Stimulated activated CD8-positive, alpha-beta memory T cell treated with anti-CD3 and anti-CD28 coated beads, Interleukin-12 subunit alpha, Interleukin-12 subunit beta, amount 100 ng/mL, for 24 hours (primary cell): ENCODE measurements around the gene ERGIC3.
"Not testable (repeated sequence)": the region's sequence is repeated elsewhere in the genome, so short reads cannot be mapped to it uniquely, and the experiment has no call there.

Experiments
- DNase-seq: peaks from one replicate; pipeline ENCODE4 v3.0.0-alpha.2; 2020; ENCODE audit errors: extremely low read depth

The ERGIC3 gene

DNA sequence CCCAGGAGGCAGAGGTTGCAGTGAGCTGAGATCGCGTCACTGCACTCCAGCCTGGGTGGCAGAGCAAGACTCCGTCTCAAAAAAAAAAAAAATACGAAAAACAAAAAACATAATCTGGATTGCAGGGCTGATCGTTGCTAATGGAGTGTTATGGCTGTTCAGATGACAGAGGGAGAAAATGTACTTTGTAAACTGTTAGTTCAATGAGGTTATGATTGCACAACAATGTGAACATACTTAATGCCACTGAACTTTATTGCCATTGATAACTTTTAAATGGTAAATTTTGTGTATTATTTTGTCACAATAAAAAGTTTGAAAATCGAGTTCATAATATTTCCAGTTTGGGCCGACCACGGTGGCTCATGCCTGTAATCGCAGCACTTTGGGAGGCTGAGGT, 22.9 kb upstream of the ERGIC3 start:
- DNase-seq, result no peak

- no peak for DNase-seq
These were observed 18.5 kb upstream of the ERGIC3 start for GRCh38 chr20:35523298-35523888.

DNA sequence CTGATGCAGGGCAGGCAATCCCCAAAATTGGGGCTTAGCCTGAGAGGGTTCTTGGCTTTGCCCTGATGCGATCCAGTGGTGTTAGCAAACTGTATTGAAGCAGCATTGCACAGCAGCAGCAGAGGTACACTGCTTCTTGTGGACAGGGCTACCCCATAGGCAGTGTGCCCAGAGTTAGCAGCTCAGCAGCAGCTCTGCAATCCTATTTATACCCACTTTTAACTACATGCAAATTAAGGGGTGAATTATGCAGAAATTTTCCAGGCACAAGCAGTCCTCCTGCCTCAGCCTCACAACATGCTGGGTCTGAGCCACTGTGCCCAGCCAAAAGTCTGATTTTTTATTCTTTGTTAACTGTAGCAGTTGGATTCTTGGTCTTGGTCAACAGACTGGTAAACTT, 16.2 kb upstream of the ERGIC3 start:
- no peak for DNase-seq

DNA sequence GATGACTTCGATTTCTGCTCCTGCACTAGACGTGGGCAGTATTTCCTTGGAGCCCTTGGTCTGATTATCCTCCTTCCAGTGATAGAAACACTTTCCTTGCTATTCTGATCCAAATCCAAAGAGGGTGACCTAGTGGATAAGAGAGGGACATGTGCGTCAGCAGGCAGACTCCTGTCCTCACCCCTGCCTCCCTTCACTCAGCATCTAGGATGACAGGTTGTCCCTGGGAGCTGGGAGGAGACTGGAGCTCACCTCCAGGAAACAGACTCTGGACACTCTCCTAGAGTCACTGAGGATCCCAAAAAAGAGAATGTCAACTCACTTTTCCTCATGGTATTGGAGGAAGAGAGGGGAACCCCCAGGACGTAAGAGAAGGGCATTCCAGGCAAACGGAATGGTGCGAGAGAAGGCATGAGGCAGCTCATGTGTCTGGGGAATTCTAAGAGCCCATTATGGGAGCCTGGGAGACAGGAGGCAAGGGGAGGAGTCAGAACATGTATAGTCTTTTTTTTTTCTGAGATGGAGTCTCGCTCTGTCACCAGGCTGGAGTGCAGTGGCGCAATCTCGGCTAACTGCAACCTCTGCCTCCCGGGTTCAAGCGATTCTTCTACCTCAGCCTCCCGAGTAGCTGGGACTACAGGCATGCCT, 14.6 kb upstream of the ERGIC3 start:
- no peak for DNase-seq

DNA sequence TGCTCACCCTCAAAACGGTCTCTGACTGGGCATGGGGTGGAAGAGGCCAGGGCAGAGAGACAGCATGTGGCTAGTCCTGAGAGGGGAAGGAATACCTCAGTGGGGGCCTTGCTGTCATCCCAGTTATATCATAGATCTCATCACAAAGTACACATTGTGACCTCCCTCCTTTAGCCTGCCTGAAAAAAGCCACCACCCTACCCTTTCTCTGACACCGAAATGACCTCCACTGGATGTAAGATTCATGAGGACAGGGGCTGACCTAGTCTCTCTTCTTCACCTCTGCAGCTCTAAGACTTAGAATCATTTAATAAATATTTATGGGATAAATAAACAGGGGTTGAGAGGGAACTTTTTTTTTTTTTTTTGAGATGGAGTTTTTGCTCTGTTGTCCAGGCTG, 12.3 kb upstream of the ERGIC3 start, which contains the start of gene C20orf173:
C20orf173 (minus strand) TSS at position 101 of the 400 bp plus-strand sequence. CDS start 279 bp downstream, outside the sequence.
- DNase-seq, result no peak

GRCh38 chr20:35539756-35540212, 2.1 kb upstream of the ERGIC3 start:
- no peak for DNase-seq

DNA sequence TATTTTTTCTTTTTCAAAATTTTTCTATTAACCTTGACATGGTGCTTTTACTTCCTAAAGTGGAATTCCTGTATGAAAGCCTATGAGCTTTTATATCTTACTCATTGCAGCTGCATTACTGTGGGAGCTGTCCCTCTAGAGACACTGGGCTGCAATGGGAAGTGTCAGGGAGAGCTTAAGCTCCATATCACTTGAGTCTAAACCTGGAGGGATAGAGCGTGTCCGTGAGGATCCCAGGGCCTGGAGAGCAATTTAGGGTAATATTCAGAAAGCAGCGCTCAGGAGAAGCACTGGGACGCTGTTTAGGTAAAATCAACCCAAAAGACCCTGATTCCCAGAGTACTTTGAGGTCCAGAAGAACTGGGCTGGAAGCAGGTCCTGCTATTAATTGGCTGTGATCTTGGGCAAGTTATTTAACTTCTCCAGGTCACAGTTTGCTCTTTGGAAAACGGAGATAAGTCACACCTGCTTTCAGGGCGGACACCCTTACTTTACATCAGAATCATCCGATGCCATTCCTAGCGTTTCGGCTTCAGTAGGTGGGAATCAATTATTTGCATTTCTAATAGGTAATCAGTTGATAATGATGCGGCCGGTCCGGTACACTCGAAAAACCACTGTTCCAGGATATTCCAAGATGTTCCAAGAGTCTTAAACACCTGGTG, 628 bp upstream of the ERGIC3 start:
- no peak for DNase-seq

GRCh38 chr20:35542990-35543389, 1.1 kb downstream of the ERGIC3 start:
- no peak for DNase-seq

DNA sequence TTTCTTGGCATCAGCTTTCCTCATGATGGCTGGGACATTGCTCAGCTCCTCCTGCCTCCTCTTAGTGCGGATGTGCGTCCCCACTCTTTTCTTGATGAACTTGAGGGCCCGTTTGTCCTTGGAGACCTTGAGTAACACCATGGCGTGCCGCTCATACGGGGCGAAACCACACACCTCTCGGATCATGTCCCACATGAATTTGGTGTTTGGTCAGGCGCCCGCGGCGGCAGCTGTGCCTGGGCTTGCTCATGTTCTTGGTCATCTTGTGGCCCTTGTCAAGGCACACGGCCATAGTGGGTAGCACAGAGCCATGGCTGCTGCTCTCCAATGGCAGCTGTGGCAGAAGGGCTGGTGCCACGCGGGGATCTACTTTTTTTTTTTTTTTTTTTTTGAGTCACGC, 2.6 kb downstream of the ERGIC3 start:
- no peak for DNase-seq

DNA sequence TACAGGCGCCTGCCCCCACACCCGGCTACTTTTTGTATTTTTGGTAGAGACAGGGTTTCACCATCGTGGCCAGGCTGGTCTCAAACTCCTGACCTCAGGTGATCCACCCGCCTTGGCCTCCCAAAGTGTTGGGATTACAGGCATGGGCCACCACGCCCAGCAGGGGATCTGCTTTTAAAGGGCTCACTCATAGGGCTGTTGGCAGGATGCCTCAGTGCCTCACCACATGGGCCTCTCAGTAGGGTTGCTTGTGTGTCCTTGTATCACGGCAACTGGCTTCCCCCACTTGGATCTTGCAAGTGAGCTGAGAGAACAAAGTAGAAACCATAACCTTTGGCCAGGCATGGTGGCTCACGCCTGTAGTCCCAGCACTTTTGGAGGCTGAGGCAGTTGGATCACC, 3.1 kb downstream of the ERGIC3 start:
- not testable (repeated sequence) for DNase-seq

GRCh38 chr20:35546127-35546526, 4.2 kb downstream of the ERGIC3 start:
- DNase-seq, result no peak

GRCh38 chr20:35547329-35547728, 5.5 kb downstream of the ERGIC3 start:
- DNase-seq, result no peak

DNA sequence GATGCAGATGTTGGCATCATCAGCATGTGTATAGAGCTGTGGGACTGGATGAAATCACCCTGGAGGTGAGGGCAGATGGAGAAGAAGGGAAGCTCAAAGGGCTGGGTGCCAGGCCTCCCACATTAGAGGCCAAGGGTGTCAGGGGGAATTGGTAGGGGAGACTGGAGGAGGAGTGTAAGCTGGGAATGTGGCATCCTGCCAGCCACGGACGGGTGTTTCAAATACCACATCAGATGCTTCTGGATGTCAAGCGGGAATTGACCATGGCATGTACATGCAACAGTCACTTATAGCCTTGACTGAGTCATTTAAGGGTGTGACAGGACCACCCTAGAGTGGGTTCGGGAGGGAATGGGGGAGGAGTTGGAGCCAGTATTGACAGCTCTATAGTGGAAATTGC, 9.6 kb downstream of the ERGIC3 start:
- no peak for DNase-seq

DNA sequence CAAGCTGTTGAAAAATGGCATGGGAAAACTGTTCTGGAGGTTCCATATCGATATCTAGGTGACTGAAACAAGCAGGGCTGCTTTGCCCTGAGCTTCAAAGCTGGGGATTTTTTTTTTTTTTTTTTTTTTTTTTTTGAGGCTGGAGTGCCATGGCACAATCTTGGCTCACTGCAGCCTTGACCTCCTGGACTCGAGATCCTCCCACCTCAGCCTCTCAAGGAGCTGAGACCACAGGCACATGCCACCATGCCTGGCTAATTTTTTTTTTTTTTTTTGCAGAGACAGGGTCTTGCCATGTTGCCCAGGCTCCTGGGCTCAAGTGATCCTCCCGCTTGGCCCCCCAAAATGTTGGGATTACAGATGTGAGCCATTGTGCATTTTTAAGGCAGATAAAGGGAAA, 11.0 kb downstream of the ERGIC3 start:
- DNase-seq, result no peak

DNA sequence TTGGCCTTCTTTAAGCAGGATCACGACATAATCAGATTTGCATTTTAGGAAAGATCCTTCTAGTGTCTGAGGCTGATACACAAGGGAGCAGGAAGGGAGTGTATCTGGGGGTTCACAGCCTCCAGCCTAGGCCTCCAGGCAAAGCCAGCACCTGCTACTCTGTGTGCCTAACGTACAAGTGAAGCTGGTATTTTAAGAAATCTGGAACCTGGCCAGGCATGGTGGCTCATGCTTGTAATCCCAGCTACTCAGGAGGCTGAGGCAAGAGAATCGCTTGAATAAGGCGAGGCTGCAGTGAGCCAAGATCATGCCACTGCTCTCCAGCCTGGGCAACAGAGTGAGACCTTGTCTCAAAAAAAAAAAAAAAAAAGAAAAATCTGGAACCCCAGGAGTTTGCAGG, 13.6 kb downstream of the ERGIC3 start:
- not testable (repeated sequence) for DNase-seq

DNA sequence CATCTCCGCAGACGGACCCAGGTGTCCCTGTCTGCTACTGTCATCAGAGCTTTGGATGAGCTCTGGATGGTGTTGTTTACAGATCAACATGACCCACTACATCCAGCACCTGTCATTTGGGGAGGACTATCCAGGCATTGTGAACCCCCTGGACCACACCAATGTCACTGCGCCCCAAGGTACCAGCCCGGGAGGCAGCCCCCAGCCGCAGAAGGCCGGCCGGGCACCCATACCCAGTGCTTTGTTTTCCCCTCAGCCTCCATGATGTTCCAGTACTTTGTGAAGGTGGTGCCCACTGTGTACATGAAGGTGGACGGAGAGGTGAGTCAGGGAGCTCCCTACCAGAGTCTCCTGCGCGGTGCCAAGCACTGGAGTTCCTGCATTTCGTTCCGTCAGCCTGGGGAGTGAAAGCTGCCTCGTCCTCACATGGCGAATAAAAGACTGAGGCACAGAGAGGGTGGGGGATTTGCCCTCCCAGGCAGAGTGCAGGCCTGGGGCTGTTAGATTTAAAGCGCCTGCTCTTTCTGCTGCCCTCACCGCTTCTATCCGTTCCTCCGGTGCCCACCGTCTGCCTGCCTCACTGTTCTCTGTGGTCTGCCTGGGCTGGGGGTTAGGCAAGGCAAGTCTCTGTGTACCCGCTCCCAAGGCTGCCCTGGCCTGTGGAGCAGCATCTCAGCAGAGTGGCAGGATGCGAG, 14.2 kb downstream of the ERGIC3 start:
- no peak for DNase-seq

DNA sequence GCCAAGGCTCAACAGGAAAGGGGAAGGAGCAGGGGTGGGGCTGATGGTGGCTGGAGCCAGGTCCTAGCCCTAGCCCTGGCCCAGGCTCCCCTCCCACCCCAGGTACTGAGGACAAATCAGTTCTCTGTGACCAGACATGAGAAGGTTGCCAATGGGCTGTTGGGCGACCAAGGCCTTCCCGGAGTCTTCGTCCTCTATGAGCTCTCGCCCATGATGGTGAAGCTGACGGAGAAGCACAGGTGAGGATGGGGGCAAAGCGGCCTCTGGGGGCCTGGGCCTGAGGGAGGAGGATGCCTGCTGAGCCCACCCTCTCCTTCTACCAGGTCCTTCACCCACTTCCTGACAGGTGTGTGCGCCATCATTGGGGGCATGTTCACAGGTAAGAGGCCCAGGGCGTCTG, 15.0 kb downstream of the ERGIC3 start:
- no peak for DNase-seq

- DNase-seq, result no peak
These were observed 16.6 kb downstream of the ERGIC3 start for GRCh38 chr20:35558451-35558850.

- DNase-seq, result no peak
These were observed 17.3 kb downstream of the ERGIC3 start for GRCh38 chr20:35559042-35559693.

DNA sequence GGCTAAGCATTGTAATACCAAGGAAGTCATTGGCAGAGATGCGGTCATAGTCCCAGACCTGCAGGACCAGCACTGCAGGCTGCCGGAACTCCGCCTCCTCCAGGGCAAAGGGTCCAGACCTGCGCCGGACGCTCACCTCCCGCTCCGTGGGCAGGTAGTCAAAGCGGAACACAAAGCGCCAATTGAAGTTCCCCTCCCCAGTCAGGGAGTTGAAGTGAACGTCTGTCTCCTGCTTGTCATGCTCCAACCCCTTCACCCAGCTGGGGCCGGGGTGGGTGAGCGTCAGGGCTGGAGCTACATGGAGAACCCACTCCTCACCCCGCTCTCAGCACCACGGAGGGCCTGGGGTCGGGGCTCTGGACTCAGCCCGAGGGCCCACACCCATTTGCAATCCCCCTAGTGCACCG, 18.2 kb downstream of the ERGIC3 start:
- DNase-seq, result no peak

DNA sequence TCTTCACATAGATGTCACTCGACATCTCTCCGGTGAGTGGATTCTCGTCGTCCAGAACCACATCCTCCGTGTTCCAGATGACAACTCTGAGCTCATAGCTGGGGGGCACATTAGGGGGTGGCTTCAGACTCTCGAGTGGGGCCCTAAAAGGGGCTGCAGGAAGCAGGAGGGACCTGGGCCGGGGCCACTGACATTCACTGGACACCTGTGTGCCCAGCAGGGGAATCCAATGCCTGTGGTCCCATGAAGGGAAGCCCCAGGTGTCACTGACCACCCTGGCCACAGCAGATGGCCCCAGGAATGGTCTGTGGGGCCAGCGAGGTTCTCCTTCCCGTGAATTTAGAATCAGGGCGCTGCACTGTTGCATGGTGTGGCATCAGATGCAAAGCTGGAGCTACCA, 18.7 kb downstream of the ERGIC3 start:
- no peak for DNase-seq

DNA sequence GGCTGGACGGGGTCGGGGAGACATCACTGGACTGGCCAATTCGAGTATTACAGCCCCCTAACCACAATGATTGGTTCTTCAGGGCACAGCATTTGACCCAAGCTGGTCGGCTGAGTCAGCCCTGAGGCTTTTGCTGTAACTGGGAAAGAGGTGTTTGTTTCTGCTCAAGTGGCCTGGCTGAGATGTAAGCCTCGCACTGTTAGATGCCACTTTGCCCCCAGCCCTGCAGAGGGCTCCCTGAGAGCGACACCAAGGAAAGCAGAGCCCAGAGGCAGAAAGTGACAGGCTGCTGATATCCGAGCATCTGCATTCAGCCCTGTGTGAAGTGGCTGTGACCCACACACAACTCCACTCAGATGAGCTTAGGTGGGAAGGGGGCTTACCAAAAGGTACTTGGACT, 19.4 kb downstream of the ERGIC3 start:
- DNase-seq, result no peak
